Activated T-cell treated with anti-CD3 and anti-CD28 coated beads, Interleukin-2, amount 50 U/mL, for 72 hours (primary cell): ENCODE measurements around the gene XIRP1. TPM values are rescaled to one million over a fixed set of nuclear protein-coding genes. Genes with fewer than 3 reads are reported as not detected.
"Not testable (repeated sequence)": the region's sequence is repeated elsewhere in the genome, so short reads cannot be mapped to it uniquely, and the experiment has no call there.

Source experiments
- ATAC-seq, 2 donors: fragments of 150-1000 bp; cut with Tn5 transposase; replicated peaks in 1 of 2; 2 replicates each; pipeline ENCODE4 v1.10.0; 2021; ENCODE audit warnings: moderate library complexity in 2 of 2, mild to moderate bottlenecking in 1 of 2
- DNase-seq, 2 donors: peaks; one replicate each; pipeline ENCODE4 v3.0.0; 2021 to 2022; ENCODE audit warnings: mixed read lengths in 1 of 2
- H3K27ac Mint-ChIP-seq: one replicate; pipeline ENCODE4 v1.8.0; 2022; ENCODE audit warnings: mild to moderate bottlenecking, moderate library complexity, mixed read lengths
- H3K27me3 Mint-ChIP-seq: one replicate; pipeline ENCODE4 v1.8.0; 2022; ENCODE audit warnings: low read depth, mixed read lengths
- H3K36me3 Mint-ChIP-seq, 2 donors: one replicate each; pipeline ENCODE4 v1.8.0; 2022; ENCODE audit warnings: mixed read lengths in 2 of 2, mild to moderate bottlenecking in 1 of 2; ENCODE audit not compliant: insufficient read depth in 2 of 2
- H3K4me1 Mint-ChIP-seq: one replicate; pipeline ENCODE4 v1.8.0; 2022; ENCODE audit warnings: low read depth, mixed read lengths
- H3K4me3 Mint-ChIP-seq, 2 donors: one replicate each; pipeline ENCODE4 v1.8.0; 2022; ENCODE audit warnings: mild to moderate bottlenecking in 2 of 2, mixed read lengths in 2 of 2, moderate library complexity in 2 of 2
- H3K9me3 Mint-ChIP-seq, 2 donors: one replicate each; pipeline ENCODE4 v1.8.0; 2022; ENCODE audit warnings: mixed read lengths in 2 of 2
- total RNA-seq, 2 donors: library from RNA; stranded (reverse); gene quantifications; one replicate each; pipeline ENCODE4 v1.2.3, GENCODE V29; 2022

Gene XIRP1
- under 1 TPM; 0.09 to 0.10 TPM for total RNA-seq

- Mint-ChIP-seq H3K27me3 (peaks cover 7% of the 10 kb centered on the region), H3K4me3 (peak within 1 kb of the TSS in 1 of 2 donors; percentile 50), H3K27ac (no peak within 1 kb of the TSS), H3K9me3 (no peaks in the 10 kb centered on the region), H3K4me1 (peaks cover 34% of the 10 kb centered on the region), H3K36me3 (peaks cover 0 to 2% of the 10 kb centered on the region in 2 donors)
- DNase-seq (peak; percentile 43 to 61), ATAC-seq (peak; percentile 89 to 91)
These were observed at the start of gene XIRP1 for GRCh38 chr3:39192490-39193092. Gene XIRP1 (minus strand): TSS chr3:39192595. CDS start chr3:39189445, 3,150 bp downstream.

- peaks cover 10% of the 10 kb centered on the region for H3K27me3 Mint-ChIP-seq
- ATAC-seq (no peak), DNase-seq (no peak)
- no peak overlapping the region for H3K27ac Mint-ChIP-seq
- no peaks in the 10 kb centered on the region for H3K36me3 Mint-ChIP-seq
- peaks cover 0 to 1% of the 10 kb centered on the region in 2 donors for H3K9me3 Mint-ChIP-seq
- H3K4me3 Mint-ChIP-seq: no peak overlapping the region
- no peaks in the 10 kb centered on the region for H3K4me1 Mint-ChIP-seq
These were observed 49.2 kb upstream of the XIRP1 start for GRCh38 chr3:39241561-39241960.

GRCh38 chr3:39237027-39237426 is 44.6 kb upstream of the XIRP1 start:
- DNase-seq (no peak), ATAC-seq (no peak)
- Mint-ChIP-seq H3K27me3 (peaks cover 22% of the 10 kb centered on the region), H3K4me3 (no peak overlapping the region), H3K36me3 (no peaks in the 10 kb centered on the region), H3K4me1 (peaks cover 12% of the 10 kb centered on the region), H3K27ac (no peak overlapping the region), H3K9me3 (no peaks in the 10 kb centered on the region)

- no peaks in the 10 kb centered on the region for H3K36me3 Mint-ChIP-seq
- H3K4me3 Mint-ChIP-seq: peak overlapping the region in 1 of 2 donors; percentile 14
- peaks cover 12% of the 10 kb centered on the region for H3K4me1 Mint-ChIP-seq
- peaks cover 29% of the 10 kb centered on the region for H3K27me3 Mint-ChIP-seq
- ATAC-seq (peak; percentile 18 to 71), DNase-seq (peak in 1 of 2 donors; percentile 12)
- no peaks in the 10 kb centered on the region for H3K9me3 Mint-ChIP-seq
- H3K27ac Mint-ChIP-seq: no peak overlapping the region
These were observed 42.3 kb upstream of the XIRP1 start for GRCh38 chr3:39234651-39235050.

GRCh38 chr3:39232859-39233258 is 40.5 kb upstream of the XIRP1 start:
- H3K36me3 Mint-ChIP-seq: no peaks in the 10 kb centered on the region
- ATAC-seq (no peak), DNase-seq (no peak)
- peaks cover 23% of the 10 kb centered on the region for H3K27me3 Mint-ChIP-seq
- no peaks in the 10 kb centered on the region for H3K9me3 Mint-ChIP-seq
- no peak overlapping the region for H3K27ac Mint-ChIP-seq
- H3K4me3 Mint-ChIP-seq: no peak overlapping the region
- H3K4me1 Mint-ChIP-seq: peaks cover 12% of the 10 kb centered on the region

GRCh38 chr3:39230453-39230852 is 38.1 kb upstream of the XIRP1 start:
- Mint-ChIP-seq H3K27me3 (peaks cover 29% of the 10 kb centered on the region), H3K36me3 (no peaks in the 10 kb centered on the region)

GRCh38 chr3:39228496-39228895 is 36.1 kb upstream of the XIRP1 start:
- no peak overlapping the region for H3K4me3 Mint-ChIP-seq
- H3K27me3 Mint-ChIP-seq: peaks cover 27% of the 10 kb centered on the region
- DNase-seq (no peak), ATAC-seq (no peak)
- no peak overlapping the region for H3K27ac Mint-ChIP-seq
- H3K9me3 Mint-ChIP-seq: no peaks in the 10 kb centered on the region
- H3K36me3 Mint-ChIP-seq: no peaks in the 10 kb centered on the region
- no peaks in the 10 kb centered on the region for H3K4me1 Mint-ChIP-seq

More at GRCh38 chr3:39230453-39230852, 38.1 kb upstream of the XIRP1 start:
- H3K9me3 Mint-ChIP-seq: no peaks in the 10 kb centered on the region
- no peak overlapping the region for H3K4me3 Mint-ChIP-seq
- ATAC-seq (no peak), DNase-seq (no peak)
- H3K27ac Mint-ChIP-seq: no peak overlapping the region
- H3K4me1 Mint-ChIP-seq: peaks cover 12% of the 10 kb centered on the region

GRCh38 chr3:39227596-39227995 is 35.2 kb upstream of the XIRP1 start:
- H3K27me3 Mint-ChIP-seq: peaks cover 25% of the 10 kb centered on the region
- not testable (repeated sequence) for H3K36me3 Mint-ChIP-seq, ATAC-seq, H3K4me3 Mint-ChIP-seq, H3K4me1 Mint-ChIP-seq, DNase-seq, H3K27ac Mint-ChIP-seq, H3K9me3 Mint-ChIP-seq

GRCh38 chr3:39226106-39226741 is 33.8 kb upstream of the XIRP1 start:
- H3K36me3 Mint-ChIP-seq: no peaks in the 10 kb centered on the region
- DNase-seq: no peak
- peaks cover 18% of the 10 kb centered on the region for H3K27me3 Mint-ChIP-seq
- no peaks in the 10 kb centered on the region for H3K9me3 Mint-ChIP-seq
- H3K4me1 Mint-ChIP-seq: no peaks in the 10 kb centered on the region
- no peak for ATAC-seq
- H3K4me3 Mint-ChIP-seq: no peak overlapping the region
- H3K27ac Mint-ChIP-seq: no peak overlapping the region

GRCh38 chr3:39224288-39224687 is 31.9 kb upstream of the XIRP1 start:
- no peaks in the 10 kb centered on the region for H3K9me3 Mint-ChIP-seq
- H3K27ac Mint-ChIP-seq: no peak overlapping the region
- H3K4me1 Mint-ChIP-seq: no peaks in the 10 kb centered on the region
- DNase-seq (no peak), ATAC-seq (no peak)
- peaks cover 18% of the 10 kb centered on the region for H3K27me3 Mint-ChIP-seq
- no peak overlapping the region for H3K4me3 Mint-ChIP-seq
- H3K36me3 Mint-ChIP-seq: no peaks in the 10 kb centered on the region

GRCh38 chr3:39222939-39223338 is 30.5 kb upstream of the XIRP1 start:
- no peaks in the 10 kb centered on the region for H3K9me3 Mint-ChIP-seq

GRCh38 chr3:39222462-39222861 is 30.1 kb upstream of the XIRP1 start:
- Mint-ChIP-seq H3K36me3 (no peaks in the 10 kb centered on the region), H3K9me3 (no peaks in the 10 kb centered on the region), H3K27me3 (peaks cover 18% of the 10 kb centered on the region), H3K4me1 (no peaks in the 10 kb centered on the region), H3K4me3 (no peak overlapping the region), H3K27ac (no peak overlapping the region)
- no peak for ATAC-seq
- no peak for DNase-seq

More at GRCh38 chr3:39222939-39223338, 30.5 kb upstream of the XIRP1 start:
- ATAC-seq: no peak
- H3K27me3 Mint-ChIP-seq: peaks cover 18% of the 10 kb centered on the region
- H3K4me3 Mint-ChIP-seq: no peak overlapping the region
- H3K4me1 Mint-ChIP-seq: no peaks in the 10 kb centered on the region
- H3K27ac Mint-ChIP-seq: no peak overlapping the region
- no peak for DNase-seq
- H3K36me3 Mint-ChIP-seq: no peaks in the 10 kb centered on the region

GRCh38 chr3:39221141-39221530 is 28.7 kb upstream of the XIRP1 start:
- Mint-ChIP-seq H3K4me1 (peaks cover 7% of the 10 kb centered on the region), H3K36me3 (no peaks in the 10 kb centered on the region), H3K4me3 (peak overlapping the region in 1 of 2 donors; percentile 41), H3K9me3 (no peaks in the 10 kb centered on the region), H3K27me3 (peaks cover 29% of the 10 kb centered on the region), H3K27ac (peak overlapping the region; percentile 58)
- ATAC-seq: no peak
- DNase-seq: no peak
